ENCODE measurements around the gene FRMD4A. TPM values are rescaled to one million over a fixed set of nuclear protein-coding genes. Genes with fewer than 3 reads are reported as not detected.

Gene FRMD4A
- total and polyA plus RNA-seq, 2 of the 4 experiments (the other 2 are of a cell fraction), result 30.3 to 68.8 TPM

- dilution Hi-C loops (cut with HindIII; ENCODE audit: low sequenced_read_pairs, unreplicated experiment), result no loop called here
- H3K36me3 ChIP-seq (ENCODE audit: control insufficient read depth, insufficient read depth, low read length), result no peaks in the 10 kb centered on the region
- in situ Hi-C loops (cut with MboI; ENCODE audit: low sequenced_read_pairs), result no loop called here
- peak overlapping the region; percentile 23; the same call in 1 of the 2 replicates for H2BK120ac ChIP-seq (ENCODE audit: low read depth, low read length)
- H3K56ac ChIP-seq (ENCODE audit: extremely low read depth, insufficient read depth, low read length), result no peak overlapping the region
- H4K5ac ChIP-seq (ENCODE audit: low read depth, low read length), result peak overlapping the region; percentile 25; the same call in 1 of the 2 replicates
- no peaks in the 10 kb centered on the region for H3K9me3 ChIP-seq (ENCODE audit: control insufficient read depth, insufficient read depth, low read length)
- H2BK15ac ChIP-seq (ENCODE audit: low read depth, low read length), result no peak overlapping the region
- POLR2A ChIA-PET (ENCODE audit: unreplicated experiment), result no interaction called here
- H2BK5ac ChIP-seq (ENCODE audit: low read depth, low read length, poor library complexity, severe bottlenecking), result peak overlapping the region; percentile 62
- H3K4ac ChIP-seq (ENCODE audit: low read depth, low read length), result peak overlapping the region; percentile 33; the same call in 1 of the 2 replicates
- H3K4me2 ChIP-seq (ENCODE audit: low read depth, low read length), result 0 out of 2 replicates have a peak overlapping the region, but pooled peaks have one; percentile 5
- H3K9ac ChIP-seq (ENCODE audit: low read depth, low read length), result no peak overlapping the region
- CTCF ChIA-PET, result no interaction called here
- no peak overlapping the region for H4K8ac ChIP-seq (ENCODE audit: low read depth in 2 of 2, low read length in 2 of 2)
- peaks cover 24% of the 10 kb centered on the region for H3K9me1 ChIP-seq (ENCODE audit: insufficient read depth, low read length)
- no peak overlapping the region for H3K14ac ChIP-seq (replicated peaks; ENCODE audit: low read depth, low read length)
- peak overlapping the region; percentile 2; the same call in 1 of the 2 replicates for H3K18ac ChIP-seq (ENCODE audit: low read depth, low read length)
- no peak overlapping the region for H3K23ac ChIP-seq (ENCODE audit: low read depth, low read length)
- H2AFZ ChIP-seq (replicated peaks; ENCODE audit: low read length, poor library complexity), result no peak overlapping the region
- no TSS peak for BruUV-seq (replicated peaks)
- H2AK5ac ChIP-seq (ENCODE audit: low read depth, low read length), result no peak overlapping the region
- no peak overlapping the region for H4K91ac ChIP-seq (ENCODE audit: insufficient read depth, low read depth, low read length)
- intact Hi-C loops (cut with micrococcal nuclease), result loop anchor here (5.0 kb wide), 1 partner anchor 100 kb away; no protein-coding TSS in a partner anchor
- DNase-seq (no peak), ATAC-seq (ENCODE audit: low read depth) (no peak)
- peaks cover 6 to 23% of the 10 kb centered on the region in 2 experiments; a peak in 3 of 4 replicates for H3K79me1 ChIP-seq (ENCODE audit: low read depth in 1 of 2, low read length in 2 of 2)
- no peaks in the 10 kb centered on the region for H3K27me3 ChIP-seq (ENCODE audit: control insufficient read depth, insufficient read depth, low read length)
- no peak for TF ChIP-seq RFX5 (IDR thresholded peaks at IDR 0.05; ENCODE audit: low read depth, low read length)
- TF ChIP-seq MAFK (IDR thresholded peaks at IDR 0.05; ENCODE audit: low read depth, low read length), result no peak
- no peak for TF ChIP-seq RAD21 (IDR thresholded peaks at IDR 0.05; ENCODE audit: low read length)
- no peak for TF ChIP-seq SMC3 (IDR thresholded peaks at IDR 0.05; ENCODE audit: low read depth, low read length)
- TF ChIP-seq NFE2L2 (IDR thresholded peaks at IDR 0.05; ENCODE audit: low read depth, low read length), result no peak
- TF ChIP-seq CTCF (conservative IDR thresholded peaks at IDR 0.05; ENCODE audit: low read depth, low read length), result no peak
- no peak for TF ChIP-seq BHLHE40 (IDR thresholded peaks at IDR 0.05; ENCODE audit: low read depth, low read length)
- no peak for TF ChIP-seq ELK1 (IDR thresholded peaks at IDR 0.05; ENCODE audit: borderline replicate concordance, low read depth, low read length)
- TF ChIP-seq FOS (IDR thresholded peaks at IDR 0.05; ENCODE audit: low read depth, low read length), result no peak
- no peak for TF ChIP-seq CEBPB (IDR thresholded peaks at IDR 0.05; ENCODE audit: low read depth, low read length)
- no peak for TF ChIP-seq USF2 (IDR thresholded peaks at IDR 0.05; ENCODE audit: low read depth, low read length)
- TF ChIP-seq POLR2A (IDR thresholded peaks at IDR 0.05; ENCODE audit: low read depth, low read length), result no peak
- no peak for TF ChIP-seq MAZ (IDR thresholded peaks at IDR 0.05; ENCODE audit: borderline replicate concordance, low read depth, low read length)
- TF ChIP-seq CHD1 (IDR thresholded peaks at IDR 0.05; ENCODE audit: low read depth, low read length), result no peak
- TF ChIP-seq MXI1 (IDR thresholded peaks at IDR 0.05; ENCODE audit: borderline replicate concordance, low read depth, low read length), result no peak
- H3K27ac ChIP-seq (ENCODE audit: insufficient read depth, low read length), result no peak overlapping the region
- no peak overlapping the region for H2AK9ac ChIP-seq (replicated peaks; ENCODE audit: low read depth, low read length, poor library complexity)
- no peaks in the 10 kb centered on the region for H4K20me1 ChIP-seq (ENCODE audit: insufficient read depth, low read length)
- no peak overlapping the region for H2BK20ac ChIP-seq (ENCODE audit: low read depth, low read length)
- peaks cover 28% of the 10 kb centered on the region for H3K4me1 ChIP-seq (ENCODE audit: control insufficient read depth, insufficient read depth, low read length)
- WGBS, 2 experiments (ENCODE audit: extremely low coverage in 2 of 2, insufficient read length in 1 of 2), result no CpG with 5 or more reads among the region's 4 CpGs
- no peak overlapping the region for H3K4me3 ChIP-seq (ENCODE audit: insufficient read depth, low read depth, low read length)
These were observed 358.1 kb downstream of the FRMD4A start for GRCh38 chr10:13972609-13973008.

Measured in IMR-90 (cell line).